GM12873 (cell line): Measurements from ENCODE around the gene C22orf23.

Source experiments
- CTCF ChIP-seq: IDR thresholded peaks from 2 replicates; pipeline ENCODE4 v1.5.1; 2012; ENCODE audit warnings: low read depth, mild to moderate bottlenecking, moderate library complexity, low read length, control low read depth; ENCODE audit not compliant: insufficient read depth; ENCODE audit errors: missing control alignments

C22orf23 gene

GRCh38 chr22:37924386-37925065, 28.9 kb downstream of the C22orf23 start:
- no peak for TF ChIP-seq CTCF

GRCh38 chr22:37923927-37924326, 29.5 kb downstream of the C22orf23 start:
- no peak for TF ChIP-seq CTCF

DNA sequence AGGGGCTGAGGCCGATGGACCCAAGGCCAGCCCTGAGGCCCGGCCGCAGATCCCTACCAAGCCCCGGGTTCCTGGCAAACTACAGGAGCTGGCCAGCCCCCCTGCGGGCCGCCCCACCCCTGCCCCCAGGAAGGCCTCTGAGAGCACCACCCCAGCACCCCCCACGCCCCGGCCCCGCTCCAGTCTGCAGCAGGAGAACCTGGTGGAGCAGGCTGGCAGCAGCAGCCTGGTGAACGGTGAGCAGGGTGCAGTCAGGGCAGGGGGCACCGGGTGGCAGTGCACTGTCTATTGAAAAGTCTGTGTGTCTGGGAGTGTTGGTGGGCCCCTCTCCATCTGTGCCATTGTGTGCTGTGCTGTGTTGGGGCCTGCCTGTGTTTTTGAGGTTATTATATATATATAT, 31.2 kb downstream of the C22orf23 start:
- no peak for TF ChIP-seq CTCF

- TF ChIP-seq CTCF: no peak
These were observed 33.3 kb downstream of the C22orf23 start for GRCh38 chr22:37920126-37920525.

DNA sequence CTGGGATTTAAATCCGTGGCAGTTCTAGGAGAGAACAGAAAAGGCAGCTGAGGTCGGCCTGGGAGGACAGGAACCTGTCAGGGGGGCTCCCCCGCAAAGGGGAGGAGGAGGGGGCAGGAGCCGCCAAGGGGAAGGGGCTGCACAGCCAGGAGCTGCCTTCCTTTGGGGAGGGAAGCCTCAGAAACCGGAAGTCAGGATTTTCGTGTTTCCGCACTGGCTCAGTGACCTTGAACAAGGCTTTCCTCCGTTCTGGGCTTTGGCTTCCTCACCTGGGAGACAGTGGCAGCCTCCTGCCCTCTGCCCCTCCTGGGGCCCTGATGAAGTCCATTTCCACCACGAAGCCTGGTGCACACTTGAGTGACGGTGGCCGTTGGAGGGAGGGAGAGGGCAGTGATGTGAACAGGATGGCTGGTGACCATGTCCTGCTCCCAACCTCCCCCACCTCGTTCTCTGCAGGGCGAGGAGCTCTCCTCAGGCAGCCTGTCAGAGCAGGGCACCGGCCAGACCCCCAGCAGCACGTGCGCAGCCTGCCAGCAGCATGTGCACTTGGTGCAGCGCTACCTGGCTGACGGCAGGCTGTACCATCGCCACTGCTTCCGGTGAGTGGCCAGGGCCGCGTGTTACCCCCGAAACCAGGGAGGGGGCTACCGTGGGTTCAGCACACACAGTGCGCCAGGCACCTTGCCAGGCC, 34.7 kb downstream of the C22orf23 start:
- no peak for TF ChIP-seq CTCF

GRCh38 chr22:37917874-37918548, 35.4 kb downstream of the C22orf23 start:
- no peak for TF ChIP-seq CTCF

DNA sequence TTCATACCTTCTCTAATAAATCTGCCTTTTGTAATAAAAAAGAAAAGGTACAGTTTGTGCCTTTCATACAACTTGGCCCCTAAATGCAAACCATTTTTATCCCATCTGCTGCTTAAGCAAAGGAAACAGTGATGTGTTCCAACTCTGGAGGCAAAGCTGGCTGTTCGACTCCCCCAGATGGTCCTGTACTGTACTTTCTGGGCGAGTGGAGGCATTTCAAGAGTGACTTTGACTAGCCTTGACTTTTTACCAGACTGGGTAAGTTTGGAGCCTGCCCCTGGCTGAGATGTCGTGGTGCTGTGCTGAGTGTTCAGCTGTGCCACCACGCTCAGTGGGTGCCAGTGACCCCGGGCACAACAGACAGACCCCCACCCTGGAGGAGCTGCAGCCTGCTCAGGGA, 37.1 kb downstream of the C22orf23 start:
- no peak for TF ChIP-seq CTCF
